K562 (cell line): ENCODE measurements around the gene KCND1. TPM values are rescaled to one million over a fixed set of nuclear protein-coding genes. Genes with fewer than 3 reads are reported as not detected.

Experiments used
- BMI1 ChIP-seq: fragments of 150-350 bp; IDR thresholded peaks from 2 replicates; pipeline ENCODE4 v1.6.1; 2014; ENCODE audit warnings: low read length
- DIDO1 ChIP-seq: fragments of 450-650 bp; IDR thresholded peaks from 2 replicates; pipeline ENCODE4 v1.6.1; 2016; ENCODE audit warnings: low read depth, missing biosample characterization, missing genetic modification characterization
- ESRRA ChIP-seq: fragments of 450-650 bp; IDR thresholded peaks from 2 replicates; pipeline ENCODE4 v1.6.1; 2014; ENCODE audit warnings: low read depth, mild to moderate bottlenecking, moderate library complexity, borderline replicate concordance
- EZH2 ChIP-seq: IDR thresholded peaks from 2 replicates; pipeline ENCODE4 v1.6.1; 2012; ENCODE audit warnings: low read depth, mild to moderate bottlenecking, inconsistent platforms, low read length, borderline replicate concordance
- FOXK2 ChIP-seq, 2 experiments: fragments of 450-650 bp; IDR thresholded peaks in 1 of 2; conservative IDR thresholded peaks in 1 of 2; 2 replicates each; pipeline ENCODE4 v1.6.1; 2016; ENCODE audit warnings: low read depth in 2 of 2, mild to moderate bottlenecking in 1 of 2
- FOXM1 ChIP-seq, 2 experiments: fragments of 450-650 bp in 1 of 2; sonication (generic) in 1 of 2; formaldehyde crosslinking in 1 of 2; IDR thresholded peaks; 2 replicates each; pipeline versions ENCODE4 v1.6.1 to v1.9.0; 2017 to 2022; ENCODE audit warnings: low read depth in 2 of 2, mild to moderate bottlenecking in 2 of 2, missing genetic modification reagents in 1 of 2, moderate library complexity in 1 of 2
- GATAD2A ChIP-seq: fragments of 450-650 bp; IDR thresholded peaks from 2 replicates; pipeline ENCODE4 v1.6.1; 2017
- JUND ChIP-seq, 2 experiments: IDR thresholded peaks; 2 replicates in 1 of 2; 3 replicates in 1 of 2; pipeline ENCODE4 v1.6.1; 2011; ENCODE audit warnings: borderline replicate concordance in 2 of 2, low read depth in 2 of 2, low read length in 2 of 2, improper control_type of control experiment in 1 of 2, missing biosample characterization in 1 of 2, missing genetic modification characterization in 1 of 2, missing genetic modification reagents in 1 of 2
- KLF1 ChIP-seq: fragments of 450-650 bp; IDR thresholded peaks from 2 replicates; pipeline ENCODE4 v1.6.1; 2016; ENCODE audit warnings: missing genetic modification characterization, missing compliant biosample characterization
- MEIS2 ChIP-seq: fragments of 450-650 bp; IDR thresholded peaks from 2 replicates; pipeline ENCODE4 v1.6.1; 2014; ENCODE audit warnings: mild to moderate bottlenecking; ENCODE audit not compliant: partially characterized antibody
- MTA3 ChIP-seq: fragments of 450-650 bp; formaldehyde crosslinking; IDR thresholded peaks from 2 replicates; pipeline ENCODE4 v1.6.1; 2017; ENCODE audit warnings: mild to moderate bottlenecking, borderline replicate concordance
- MYBL2 ChIP-seq, 2 experiments: fragments of 450-650 bp in 1 of 2; sonication (generic) in 1 of 2; formaldehyde crosslinking in 1 of 2; IDR thresholded peaks; 2 replicates each; pipeline versions ENCODE4 v1.6.1 to v1.8.1; 2017 to 2022; ENCODE audit warnings: borderline replicate concordance in 1 of 2, inconsistent platforms in 1 of 2, low read depth in 1 of 2, mild to moderate bottlenecking in 1 of 2, missing genetic modification reagents in 1 of 2, moderate library complexity in 1 of 2
- NCOR1 ChIP-seq: fragments of 450-650 bp; IDR thresholded peaks from 2 replicates; pipeline ENCODE4 v1.6.1; 2016; ENCODE audit warnings: mild to moderate bottlenecking, moderate library complexity
- PML ChIP-seq: IDR thresholded peaks from 2 replicates; pipeline ENCODE4 v1.6.1; 2012; ENCODE audit warnings: low read length, inconsistent platforms
- RFX1 ChIP-seq: fragments of 450-650 bp; IDR thresholded peaks from 2 replicates; pipeline ENCODE4 v1.6.1; 2016; ENCODE audit warnings: mild to moderate bottlenecking, moderate library complexity
- TAF7 ChIP-seq: fragments of 450-650 bp; IDR thresholded peaks from 2 replicates; pipeline ENCODE4 v1.6.1; 2016; ENCODE audit warnings: missing genetic modification characterization, missing compliant biosample characterization
- TBP ChIP-seq: optimal IDR thresholded peaks from 2 replicates; pipeline ENCODE3; 2011; ENCODE audit warnings: low read depth, low read length, improper control_type of control experiment
- ZNF408 ChIP-seq: fragments of 250-450 bp; sonication (Bioruptor Pico); IDR thresholded peaks from 2 replicates; pipeline ENCODE4 v1.4.0; 2020; ENCODE audit warnings: low read depth, mild to moderate bottlenecking, moderate library complexity
- ZNF583 ChIP-seq: fragments of 250-450 bp; sonication (Bioruptor Pico); IDR thresholded peaks from 2 replicates; pipeline ENCODE4 v1.4.0; 2020
- ZNF785 ChIP-seq: fragments of 250-450 bp; sonication (Bioruptor Pico); IDR thresholded peaks from 2 replicates; pipeline ENCODE4 v1.4.0; 2020; ENCODE audit warnings: mild to moderate bottlenecking
- polyA plus RNA-seq, 8 experiments: library from polyadenylated mRNA; depleted of rRNA in 4 of 8; stranded (reverse) in 5 of 8; unstranded in 3 of 8; fragments of >200 nt; fragmentation: Nextera tagmentation in 2 of 8; fragmentation: Illumina TruSeq in 1 of 8; extraction: Ambion mirVana in 2 of 8; extraction: Trizol in 1 of 8; gene quantifications; 2 replicates each; pipeline versions ENCODE4 v1.2.1 to v1.2.3, GENCODE V29; 2011 to 2014; ENCODE audit warnings: inconsistent platforms in 1 of 8, missing spikeins in 1 of 8
- total RNA-seq, 7 experiments: library from RNA; depleted of rRNA in 6 of 7; stranded (reverse); fragments of >200 nt in 6 of 7; fragmentation: Illumina TruSeq in 2 of 7; extraction: Trizol in 2 of 7; gene quantifications; 2 replicates each; pipeline versions ENCODE4 v1.2.1 to v1.2.3, GENCODE V29; 2011 to 2021; ENCODE audit warnings: low replicate concordance in 1 of 7
- TF ChIP-seq, protein P1 (sequence below): fragments of 450-650 bp; IDR thresholded peaks from 2 replicates; pipeline ENCODE4 v1.6.1; 2016; ENCODE audit warnings: low read depth, mild to moderate bottlenecking, moderate library complexity
- TF ChIP-seq, protein P2 (sequence below): fragments of 250-450 bp; sonication (Bioruptor Pico); IDR thresholded peaks from 2 replicates; pipeline ENCODE4 v1.4.0; 2020

Gene KCND1
- total and polyA plus RNA-seq, 9 of the 15 experiments (the other 6 are each of a cell fraction or from before 2014, with no cell fraction given) = 0.06 to 0.83 (median 0.39) TPM; not detected in 1

DNA sequence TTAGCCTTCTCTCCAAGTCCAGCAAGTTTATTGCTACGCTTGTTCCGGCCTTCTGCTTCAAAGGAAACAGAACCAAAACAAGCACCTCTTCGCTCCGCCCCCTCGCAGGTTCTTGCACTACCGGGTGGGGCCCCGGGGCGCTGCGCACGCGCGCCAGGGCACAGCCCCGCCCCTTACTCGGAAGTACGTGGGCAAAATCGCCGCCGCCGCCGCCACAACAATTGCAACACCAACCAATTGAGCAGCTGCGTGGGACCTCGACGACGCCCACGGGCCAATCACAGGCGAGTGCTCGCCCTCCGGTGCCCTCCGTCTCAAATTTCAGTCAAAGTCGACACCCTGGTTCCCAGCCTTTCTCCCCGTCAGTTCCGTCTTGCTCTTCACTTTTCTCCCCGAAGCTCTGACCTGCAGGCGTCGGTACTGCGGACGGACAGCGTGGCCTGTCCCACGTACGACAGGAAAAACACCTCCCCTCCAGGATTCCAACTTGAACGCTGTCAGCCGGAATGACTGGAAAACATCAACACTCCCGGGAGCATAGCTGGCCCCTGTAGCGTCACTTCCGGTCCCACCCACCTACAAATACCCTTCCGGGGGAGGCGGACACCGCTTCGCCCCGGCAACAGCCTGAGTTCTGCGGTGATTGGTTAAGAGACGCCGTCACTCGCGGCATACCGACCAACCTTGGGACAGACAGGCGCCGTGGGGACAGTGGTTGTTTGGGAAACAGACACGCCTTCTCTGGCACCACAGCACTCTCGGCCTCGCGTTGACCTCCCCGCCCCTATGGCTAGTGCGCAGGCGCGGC, 13.6 kb downstream of the KCND1 start (continued):
- TF ChIP-seq, protein P1, sequence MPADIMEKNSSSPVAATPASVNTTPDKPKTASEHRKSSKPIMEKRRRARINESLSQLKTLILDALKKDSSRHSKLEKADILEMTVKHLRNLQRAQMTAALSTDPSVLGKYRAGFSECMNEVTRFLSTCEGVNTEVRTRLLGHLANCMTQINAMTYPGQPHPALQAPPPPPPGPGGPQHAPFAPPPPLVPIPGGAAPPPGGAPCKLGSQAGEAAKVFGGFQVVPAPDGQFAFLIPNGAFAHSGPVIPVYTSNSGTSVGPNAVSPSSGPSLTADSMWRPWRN = peak; percentile 24; the same call in 1 of the 2 replicates
- TF ChIP-seq MEIS2 (peak; percentile 80), ESRRA (peak; percentile 36; the same call in 1 of the 2 replicates), JUND (IDR thresholded peaks at IDR 0.05; ENCODE audit: borderline replicate concordance, low read depth, low read length) (peak; percentile 19; the same call in 1 of the 2 replicates), JUND (tag; IDR thresholded peaks at IDR 0.05; ENCODE audit: borderline replicate concordance, low read depth, low read length) (no peak), NCOR1 (peak; percentile 58), EZH2 (no peak), PML (peak; percentile 31), RFX1 (peak; percentile 96), BMI1 (peak; percentile 72), TAF7 (tag) (peak; percentile 46; the same call in 1 of the 2 replicates), ZNF583 (CRISPR knock-in tag) (no peak), FOXM1 (IDR thresholded peaks at IDR 0.05; ENCODE audit: low read depth) (0 out of 2 replicates have a peak, but pooled peaks have one; percentile 13), FOXM1 (CRISPR knock-in tag; IDR thresholded peaks at IDR 0.05; ENCODE audit: low read depth) (no peak), DIDO1 (tag) (0 out of 2 replicates have a peak, but pooled peaks have one; percentile 55), ZNF785 (CRISPR knock-in tag) (no peak), KLF1 (tag) (peak; percentile 41; the same call in 1 of the 2 replicates), GATAD2A (no peak), MTA3 (peak; percentile 80; the same call in 1 of the 2 replicates), ZNF408 (CRISPR knock-in tag) (no peak), FOXK2 (conservative IDR thresholded peaks at IDR 0.05 in 1 of 2, IDR thresholded peaks at IDR 0.05 in 1 of 2; ENCODE audit: low read depth in 2 of 2) (peak; percentile 88 to 91), TBP (peak; percentile 65), MYBL2 (IDR thresholded peaks at IDR 0.05; ENCODE audit: low read depth) (no peak), MYBL2 (CRISPR knock-in tag; IDR thresholded peaks at IDR 0.05; ENCODE audit: borderline replicate concordance) (no peak)
- TF ChIP-seq, protein P2, sequence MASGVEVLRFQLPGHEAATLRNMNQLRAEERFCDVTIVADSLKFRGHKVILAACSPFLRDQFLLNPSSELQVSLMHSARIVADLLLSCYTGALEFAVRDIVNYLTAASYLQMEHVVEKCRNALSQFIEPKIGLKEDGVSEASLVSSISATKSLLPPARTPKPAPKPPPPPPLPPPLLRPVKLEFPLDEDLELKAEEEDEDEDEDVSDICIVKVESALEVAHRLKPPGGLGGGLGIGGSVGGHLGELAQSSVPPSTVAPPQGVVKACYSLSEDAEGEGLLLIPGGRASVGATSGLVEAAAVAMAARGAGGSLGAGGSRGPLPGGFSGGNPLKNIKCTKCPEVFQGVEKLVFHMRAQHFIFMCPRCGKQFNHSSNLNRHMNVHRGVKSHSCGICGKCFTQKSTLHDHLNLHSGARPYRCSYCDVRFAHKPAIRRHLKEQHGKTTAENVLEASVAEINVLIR (CRISPR knock-in tag) = peak; percentile 66
